HG03060 (cell line): ENCODE measurements around the gene KIF5C.

Experiments used
- ATAC-seq: cut with Tn5 transposase; IDR thresholded peaks from one replicate; pipeline ENCODE4 v1.9.1; 2021; ENCODE audit warnings: low read depth, moderate number of reproducible peaks; ENCODE audit not compliant: unreplicated experiment

KIF5C gene

DNA sequence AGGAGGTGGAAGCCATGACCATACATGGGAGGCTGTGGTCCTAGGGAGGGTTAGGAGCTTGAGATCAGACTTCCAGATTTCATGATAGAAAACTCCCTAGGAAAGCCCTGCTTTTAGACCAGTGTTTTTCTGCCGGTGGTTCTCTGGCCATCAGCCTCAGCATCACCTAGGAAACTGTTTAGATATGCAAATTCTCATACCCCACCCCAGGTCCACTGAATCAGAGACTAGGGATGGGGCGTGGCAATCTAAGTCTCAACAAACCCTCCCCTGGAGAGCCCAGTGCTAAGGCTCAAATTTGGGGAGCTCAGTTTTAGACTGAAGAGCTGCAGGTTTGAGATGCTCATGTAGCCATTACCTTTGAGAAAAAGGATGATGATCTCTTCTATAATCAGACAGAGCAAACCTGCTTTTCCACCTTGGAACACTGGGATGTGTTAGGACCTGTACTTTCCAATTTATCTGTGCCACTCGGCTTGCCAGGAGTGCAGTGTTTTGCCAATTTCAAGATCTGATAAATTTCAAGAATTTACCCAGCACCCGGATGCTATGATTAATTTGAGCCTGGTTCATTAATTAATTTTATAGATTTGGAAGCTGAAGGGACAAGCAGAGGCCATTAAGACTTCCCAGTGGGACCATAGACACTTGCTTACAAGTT, 132.0 kb downstream of the KIF5C start:
- ATAC-seq: no peak

DNA sequence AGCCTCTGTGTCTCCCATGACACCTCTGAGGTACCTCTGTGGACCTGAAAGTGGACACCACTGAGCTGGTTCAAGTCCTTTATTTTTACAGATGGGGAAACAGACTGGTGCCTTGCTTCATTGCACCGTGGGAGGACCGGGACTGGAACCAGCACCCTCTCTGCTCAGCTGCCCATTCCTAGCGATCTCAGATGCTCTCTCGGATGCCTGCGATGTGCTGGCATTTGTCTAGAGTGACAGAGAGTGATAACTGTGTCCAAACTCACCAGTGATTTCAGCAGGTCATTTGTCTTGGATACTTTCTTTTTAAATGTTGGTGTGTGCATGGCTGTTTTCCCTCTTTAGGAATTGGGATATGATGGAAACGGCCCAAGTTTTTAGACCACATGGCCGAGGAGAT, 133.4 kb downstream of the KIF5C start:
- no peak for ATAC-seq

DNA sequence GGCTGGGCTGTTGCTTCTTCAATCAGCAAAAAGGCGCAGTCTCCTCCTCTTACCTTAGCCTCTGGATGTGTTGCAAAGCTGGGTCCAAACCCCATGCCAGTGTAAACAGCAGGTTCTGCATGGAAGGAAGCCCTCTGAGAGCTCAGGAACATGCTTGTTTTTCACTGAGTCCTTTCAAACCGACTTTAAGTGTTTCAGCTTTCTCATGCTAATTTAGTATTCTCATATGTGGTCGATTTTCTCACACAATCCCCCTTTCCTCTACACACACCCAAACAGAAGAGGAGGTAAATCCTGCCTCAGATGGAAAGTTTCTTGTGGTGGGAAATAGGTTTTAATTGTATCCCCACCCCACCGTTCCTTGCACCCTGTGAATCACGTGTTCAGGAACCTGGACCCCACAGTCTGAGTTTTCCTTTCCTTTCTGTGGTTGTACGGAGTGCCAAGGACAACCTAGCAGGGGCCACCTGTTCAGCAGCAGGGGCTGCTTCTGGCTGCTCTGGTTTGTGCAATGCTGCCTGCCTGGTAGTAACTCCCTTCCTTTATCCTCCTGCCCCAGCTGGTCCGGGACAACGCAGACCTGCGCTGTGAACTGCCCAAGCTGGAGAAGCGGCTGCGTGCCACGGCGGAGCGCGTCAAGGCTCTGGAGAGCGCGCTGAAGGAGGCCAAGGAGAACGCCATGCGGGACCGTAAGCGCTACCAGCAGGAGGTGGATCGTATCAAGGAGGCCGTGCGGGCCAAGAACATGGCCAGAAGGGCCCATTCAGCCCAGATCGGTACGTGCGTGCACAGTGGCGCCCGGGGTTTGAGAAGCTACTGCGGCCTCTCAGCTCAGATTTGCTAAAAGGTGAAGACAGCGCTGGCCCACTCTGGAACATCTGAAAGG, 134.8 kb downstream of the KIF5C start:
- ATAC-seq: no peak

DNA sequence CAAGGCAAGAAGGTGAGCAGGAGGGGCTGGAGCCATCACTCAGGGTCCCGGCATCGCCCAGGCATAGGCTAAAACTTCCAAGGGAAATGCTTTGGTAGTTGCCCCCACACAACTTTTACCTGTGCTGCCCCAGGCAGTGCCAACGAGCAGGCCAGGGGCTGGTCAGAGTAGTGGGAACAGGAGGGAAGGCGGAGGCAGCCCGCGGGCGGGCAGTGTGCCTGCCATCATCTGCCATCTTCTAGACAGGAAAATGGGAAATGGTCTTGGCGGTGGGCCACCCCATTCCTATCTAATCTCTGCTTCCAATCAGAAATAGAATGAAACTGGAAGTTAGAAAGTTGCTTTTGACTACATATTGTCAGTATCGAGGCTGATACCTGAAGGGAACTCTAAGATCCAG, 137.5 kb downstream of the KIF5C start:
- no peak for ATAC-seq

DNA sequence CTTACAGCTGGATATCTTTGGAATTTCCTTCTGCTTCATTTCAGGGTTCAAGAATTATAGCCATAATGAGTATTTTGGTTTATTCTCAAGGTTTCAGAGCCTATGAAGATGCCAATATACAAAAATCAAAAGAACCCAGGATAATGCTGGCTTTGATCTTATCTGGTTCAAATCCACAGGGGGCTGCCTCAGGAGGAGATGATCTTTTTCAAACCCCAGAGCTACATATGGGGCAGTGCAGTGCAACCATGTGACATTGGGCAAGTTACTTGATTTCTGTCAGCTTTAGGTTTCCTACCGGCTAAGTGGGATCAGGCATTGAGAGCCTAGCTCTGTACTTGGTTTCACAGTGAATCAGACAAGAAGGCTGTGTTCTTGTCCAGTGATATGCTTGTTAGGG, 140.5 kb downstream of the KIF5C start:
- ATAC-seq: no peak

DNA sequence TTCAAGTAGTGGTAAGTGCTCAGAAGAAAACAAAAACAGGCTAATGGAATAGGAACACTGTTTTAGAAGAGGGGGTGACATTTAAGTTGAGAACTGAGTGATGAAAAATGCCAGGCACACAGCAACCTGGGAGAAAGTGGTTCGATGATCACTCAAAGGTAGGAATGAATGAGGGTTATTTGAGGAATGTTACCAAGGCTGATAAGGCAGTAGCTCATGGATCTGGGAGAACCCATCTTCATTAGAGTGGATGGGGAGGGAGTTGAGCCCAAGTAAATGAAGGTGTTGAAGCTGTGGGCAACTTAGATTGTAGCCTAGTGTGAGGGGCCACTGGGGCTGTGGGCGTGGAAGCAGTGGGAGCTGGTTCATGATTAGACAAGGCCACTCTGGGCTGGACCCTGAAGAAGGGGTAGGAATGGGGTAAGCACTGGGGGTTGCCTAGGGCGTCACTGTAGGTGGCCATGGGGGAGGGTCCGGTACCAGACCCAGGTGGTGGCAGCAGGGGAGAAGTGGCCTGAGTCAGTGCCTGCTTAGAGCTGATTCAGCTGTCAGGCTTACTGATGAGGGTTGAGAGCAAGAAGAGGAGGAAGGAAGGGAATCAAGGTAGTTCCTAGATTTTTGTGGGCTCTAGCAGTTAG, 141.0 kb downstream of the KIF5C start:
- no peak for ATAC-seq

DNA sequence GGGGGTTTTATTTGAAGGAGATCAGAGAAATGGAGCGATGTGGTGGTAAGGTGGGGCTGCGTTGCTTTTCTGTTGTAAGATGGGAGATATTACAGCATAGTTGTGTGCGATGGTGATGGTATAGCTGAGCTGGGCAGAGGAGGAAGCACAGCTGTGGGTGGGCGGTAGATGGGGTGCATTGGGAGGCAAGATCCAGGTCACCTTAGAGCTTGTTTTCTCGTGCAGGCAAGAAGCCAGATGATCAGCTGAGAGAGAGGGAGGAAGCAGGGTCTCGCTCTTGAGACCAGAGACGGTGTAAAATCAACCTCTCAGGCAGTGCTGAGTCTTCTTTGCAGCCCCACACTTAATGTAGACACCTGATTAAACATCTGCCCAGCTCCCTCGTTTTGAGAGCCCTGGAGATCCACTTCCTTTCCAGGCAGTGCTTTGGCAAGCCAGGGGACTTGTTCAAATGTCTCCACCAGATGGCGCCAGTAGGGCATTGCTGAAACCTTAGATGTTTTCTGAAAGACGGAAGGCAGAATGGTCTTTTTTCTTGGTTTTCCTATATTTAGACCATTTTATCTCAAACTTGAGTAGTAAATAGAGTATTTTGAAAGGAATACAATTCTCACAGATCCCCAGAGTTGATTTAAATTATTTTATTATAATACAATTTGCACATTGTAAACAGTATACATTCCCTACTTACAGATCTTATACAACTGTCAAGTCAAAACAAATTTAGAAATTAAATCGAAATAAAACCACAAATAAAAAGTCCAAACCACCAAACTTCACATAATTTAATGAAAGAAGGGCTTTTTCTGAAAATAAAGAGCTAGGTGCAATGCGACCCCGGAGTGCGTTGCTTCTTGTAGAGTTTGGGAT, 142.3 kb downstream of the KIF5C start:
- ATAC-seq: no peak

DNA sequence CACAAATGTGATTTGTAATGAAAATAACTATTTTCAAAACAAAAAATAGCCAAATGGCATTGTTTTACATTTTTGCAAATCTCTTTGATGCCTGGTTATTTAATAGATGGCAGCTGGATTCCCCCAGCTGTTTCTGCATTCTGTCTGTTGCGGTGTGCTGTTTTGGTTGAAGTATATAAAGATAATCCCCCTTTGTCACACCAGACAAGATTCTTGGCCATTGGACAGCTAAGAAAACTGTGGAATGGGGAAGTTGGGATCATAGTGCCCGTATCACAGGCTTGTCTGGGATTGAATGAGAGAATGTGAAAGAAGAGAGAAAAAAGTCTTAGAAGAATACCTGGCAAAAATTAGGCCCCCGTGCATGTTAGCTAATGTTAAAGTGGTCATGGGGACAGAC, 144.0 kb downstream of the KIF5C start:
- ATAC-seq: no peak

DNA sequence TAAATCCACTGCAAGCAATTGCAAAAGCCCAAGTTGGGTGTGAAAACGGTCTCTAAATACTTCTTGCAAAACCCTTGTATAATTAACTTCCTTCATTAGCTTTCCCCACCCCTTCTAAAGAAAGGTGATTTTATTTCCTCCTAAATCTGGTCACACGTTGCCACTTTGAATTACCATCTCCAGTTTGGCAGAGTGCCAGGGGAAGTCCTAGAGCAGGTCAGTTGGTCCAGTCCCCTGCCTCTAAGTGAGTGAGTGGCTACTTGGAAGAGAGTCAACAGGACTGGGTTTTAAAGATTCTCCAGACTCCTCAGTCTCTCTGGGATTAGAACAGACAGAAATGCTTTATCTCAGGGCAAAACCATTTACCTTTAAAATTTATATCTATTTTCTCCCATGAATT, 144.7 kb downstream of the KIF5C start:
- ATAC-seq: no peak

DNA sequence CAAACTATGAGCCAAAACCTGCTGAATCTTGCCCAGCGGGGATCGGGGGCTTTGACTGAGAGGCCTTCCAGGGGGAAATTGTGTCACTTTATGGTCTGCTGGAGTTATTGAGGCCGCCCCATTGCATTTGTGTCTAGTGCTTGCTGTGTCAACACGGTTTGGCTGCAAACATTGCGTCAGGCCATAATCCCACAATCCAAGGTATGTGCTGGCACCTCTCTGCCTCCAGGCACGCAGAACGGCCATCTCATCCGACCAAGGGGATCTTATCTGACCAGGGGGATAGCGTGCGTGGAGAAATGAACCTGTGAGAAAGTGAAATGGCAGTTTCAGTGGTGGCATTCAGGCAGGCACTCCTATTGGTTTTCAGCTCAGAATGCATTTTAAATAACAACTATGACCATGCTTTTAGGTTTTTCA, 145.4 kb downstream of the KIF5C start:
- peak; percentile 31 for ATAC-seq

DNA sequence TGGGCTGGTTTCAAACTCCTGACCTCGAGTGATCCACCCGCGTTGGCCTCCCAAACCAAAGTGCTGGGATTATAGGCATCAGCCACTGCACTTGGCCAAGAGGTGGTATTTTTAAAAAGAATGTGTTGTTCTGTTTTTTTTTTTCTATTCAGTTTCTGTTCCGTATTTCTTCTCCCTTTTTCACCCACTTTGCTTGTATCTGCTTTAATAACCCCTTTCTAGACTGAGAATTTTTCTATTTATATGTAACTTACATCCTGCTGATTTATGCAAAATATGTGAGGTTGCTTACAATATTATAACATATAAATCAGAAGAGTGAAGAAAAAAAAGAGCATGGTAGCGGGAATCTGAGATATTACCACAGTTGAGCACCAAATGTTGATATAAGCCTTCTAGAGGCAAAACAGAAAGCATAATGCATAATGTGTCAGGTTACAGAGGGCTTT, 146.3 kb downstream of the KIF5C start:
- ATAC-seq: peak; percentile 66

DNA sequence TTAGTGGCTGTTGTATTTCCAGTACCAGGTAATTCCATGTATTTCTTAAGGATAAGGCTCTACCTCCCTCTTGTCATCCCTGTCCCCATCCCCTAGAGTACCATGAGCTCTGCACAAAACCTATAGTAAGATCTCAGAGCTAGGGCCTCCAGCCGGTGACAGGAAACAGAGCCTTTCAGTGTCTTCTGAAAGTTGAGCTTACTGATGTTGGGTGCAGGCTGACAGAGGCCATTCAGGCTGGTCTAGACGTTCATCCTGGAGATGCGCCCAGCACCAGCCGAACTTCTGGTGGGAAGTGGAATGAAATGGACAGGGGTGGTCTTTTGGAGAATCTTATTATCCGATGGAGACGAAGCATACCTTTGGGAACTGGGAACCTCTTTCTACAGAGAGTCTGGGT, 146.7 kb downstream of the KIF5C start:
- ATAC-seq: peak; percentile 29

DNA sequence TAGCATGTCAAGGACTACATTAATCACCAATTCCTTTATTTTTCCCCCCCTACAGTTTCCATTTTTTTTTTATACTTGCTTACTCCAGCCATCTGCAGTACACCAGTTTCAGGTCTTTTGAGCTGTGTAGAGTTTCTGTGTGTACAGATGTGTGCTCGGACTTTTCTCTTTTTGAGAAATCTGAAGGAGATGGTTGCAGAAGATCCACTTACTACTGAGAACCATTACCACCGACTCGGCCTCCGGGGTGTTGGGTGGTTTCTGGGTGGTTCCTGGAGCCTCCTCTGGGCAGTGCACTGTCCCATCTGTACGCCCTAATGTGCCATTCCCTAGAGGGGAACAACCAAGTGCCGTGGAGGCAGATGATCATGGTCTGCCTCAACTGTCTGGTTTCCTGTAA, 148.1 kb downstream of the KIF5C start:
- no peak for ATAC-seq

DNA sequence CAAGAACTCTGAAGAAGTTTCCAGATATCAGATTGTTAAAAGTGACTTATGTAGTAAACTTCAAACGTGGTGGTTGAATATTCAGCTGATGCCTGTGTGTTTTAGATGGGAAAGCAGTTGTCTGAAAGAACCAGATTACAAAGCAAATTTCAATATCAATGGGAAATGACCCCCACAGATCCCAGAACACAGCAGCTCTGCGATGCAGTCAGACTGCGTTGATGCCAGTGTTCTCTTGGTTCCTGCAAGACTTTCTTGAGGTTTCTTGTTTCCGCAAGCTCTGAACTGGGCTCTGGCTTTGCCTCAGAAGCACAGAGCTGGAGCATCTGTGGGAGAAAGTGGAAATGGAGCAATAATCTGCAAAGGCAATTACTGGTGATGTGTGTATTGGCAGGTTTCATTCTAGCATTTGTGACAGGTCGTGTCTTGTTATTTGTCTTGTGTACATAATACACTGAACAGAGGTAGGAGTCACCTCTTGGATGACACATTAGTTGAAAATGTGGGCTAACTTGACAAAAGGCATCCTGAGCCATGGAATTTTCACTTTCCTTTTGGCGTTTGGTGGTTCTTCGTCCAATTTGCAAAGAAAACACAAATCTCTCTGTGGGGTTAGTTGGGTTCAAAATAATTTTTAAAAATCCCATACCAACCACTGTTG, 152.7 kb downstream of the KIF5C start:
- no peak for ATAC-seq

DNA sequence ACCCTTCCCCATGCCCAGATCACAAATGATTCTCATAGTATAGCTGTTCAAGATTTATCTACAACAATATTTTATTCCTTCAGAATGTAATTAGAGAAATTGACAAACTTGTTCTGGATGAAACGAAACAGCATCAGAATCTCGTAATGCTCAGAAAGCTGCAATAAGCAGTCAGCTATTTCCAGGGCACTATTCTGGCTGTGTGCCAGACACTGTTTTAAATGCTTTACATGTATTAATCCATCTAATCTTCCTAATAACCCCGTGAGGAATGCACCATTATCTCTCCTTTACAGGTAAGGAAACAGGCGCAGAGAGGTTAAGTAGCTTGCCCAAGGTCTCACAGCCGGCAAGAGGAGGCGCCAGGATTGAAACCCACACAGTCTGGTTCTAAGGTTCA, 153.3 kb downstream of the KIF5C start:
- no peak for ATAC-seq

DNA sequence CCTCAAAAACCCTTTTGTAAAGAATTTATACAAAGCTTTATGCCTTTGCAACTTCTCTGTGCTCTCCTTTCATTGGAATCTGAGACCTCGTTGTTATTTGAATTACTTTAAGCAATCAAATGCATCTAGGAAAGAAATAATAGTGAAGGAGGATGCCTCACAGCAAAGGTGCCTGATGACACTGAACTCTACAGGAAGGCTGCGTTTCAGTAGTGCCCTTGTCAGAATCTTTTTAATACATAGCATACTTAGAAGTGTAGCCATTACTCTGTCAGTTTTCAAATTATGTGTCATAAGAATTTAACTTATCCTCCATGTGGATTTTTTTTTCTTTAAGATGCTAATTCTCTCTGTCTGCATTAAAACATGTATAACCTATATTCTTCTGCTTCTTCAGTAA, 153.9 kb downstream of the KIF5C start:
- ATAC-seq: no peak

DNA sequence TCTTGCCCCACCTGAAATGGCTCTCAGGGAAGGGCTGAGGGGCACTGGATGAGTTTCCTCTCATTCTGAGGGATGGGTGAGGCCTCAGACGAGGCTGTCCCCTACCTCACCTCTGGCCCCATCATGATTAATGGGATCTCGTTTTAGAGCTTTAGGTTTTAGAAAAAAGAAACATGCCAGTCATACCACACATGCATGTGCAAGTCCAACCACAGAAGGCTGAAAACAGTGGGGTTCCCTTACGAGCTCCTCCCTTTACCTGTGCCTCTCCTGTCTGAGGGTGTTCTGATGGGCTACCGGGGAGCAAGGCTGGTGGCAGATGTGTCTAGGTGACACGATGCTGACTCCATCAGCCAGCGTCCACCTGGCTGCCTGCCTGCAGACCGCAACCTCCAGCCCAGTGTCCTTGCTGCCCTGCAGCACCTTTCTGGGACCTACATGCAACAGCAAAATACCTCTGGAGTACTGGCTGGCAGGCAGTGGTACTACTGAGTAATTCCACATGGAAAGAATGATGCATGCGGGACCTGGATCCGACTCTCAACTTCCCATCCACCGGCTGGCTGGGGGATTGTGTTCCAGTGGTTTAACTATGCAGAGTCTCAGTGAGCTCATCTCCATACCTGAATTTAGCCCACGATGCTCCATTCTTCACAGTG, 154.4 kb downstream of the KIF5C start:
- ATAC-seq: no peak

DNA sequence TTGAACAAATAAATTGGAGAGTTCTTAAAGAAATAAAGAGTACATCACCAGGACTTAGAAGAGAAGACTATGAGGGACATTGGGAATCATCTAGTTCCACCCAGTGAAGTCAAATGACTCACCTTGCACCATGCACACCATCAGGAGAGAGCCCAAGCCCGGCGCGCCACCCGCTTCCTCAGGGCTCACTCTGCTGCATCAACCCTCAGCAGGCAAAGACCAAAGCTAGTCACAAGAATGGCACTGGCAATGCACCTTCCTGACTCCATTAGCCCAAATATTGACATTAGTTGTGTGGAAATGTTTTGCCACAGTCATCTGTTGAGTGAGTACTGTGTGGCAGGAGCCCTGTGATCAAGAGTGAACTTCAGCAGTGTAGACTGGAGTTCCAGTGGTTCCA, 156.4 kb downstream of the KIF5C start:
- no peak for ATAC-seq

DNA sequence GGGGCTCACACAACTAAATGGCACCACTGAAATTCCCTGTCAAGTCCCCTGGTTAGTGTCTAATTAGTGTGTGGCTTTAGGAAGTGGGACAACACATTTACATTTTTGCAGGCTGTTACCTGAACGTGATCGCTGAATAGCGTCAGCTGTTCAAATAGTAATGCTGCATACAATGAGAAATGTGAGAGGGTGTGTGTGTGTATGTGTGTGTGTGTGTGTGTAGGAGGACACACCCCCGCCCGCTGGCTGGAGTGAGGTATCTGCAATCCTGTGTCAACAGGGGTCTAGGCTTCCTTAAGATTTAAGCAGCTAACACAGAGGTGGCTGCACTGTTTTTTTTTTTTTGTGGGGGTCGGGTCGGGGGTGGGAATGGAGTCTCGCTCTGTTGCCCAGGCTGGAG, 158.7 kb downstream of the KIF5C start:
- ATAC-seq: no peak

DNA sequence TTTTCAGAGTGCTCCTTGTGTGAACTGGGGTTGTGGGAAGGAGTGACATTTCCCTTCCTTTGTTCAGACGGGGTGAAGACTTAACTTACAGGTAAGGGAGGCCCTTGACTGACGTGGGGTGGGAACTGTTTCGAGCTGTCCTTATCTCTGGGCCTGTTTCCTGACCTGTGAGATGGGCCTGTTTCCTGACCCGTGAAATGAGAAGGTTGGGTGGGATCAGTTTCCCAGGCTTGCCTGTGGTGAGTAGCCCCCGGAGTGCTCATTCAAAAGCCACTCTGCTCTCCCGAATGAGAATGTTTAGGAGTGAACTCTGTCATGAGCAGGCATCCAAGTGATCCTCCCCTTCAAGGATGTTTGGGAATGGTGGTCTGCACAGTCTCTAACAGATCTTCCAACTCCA, 159.4 kb downstream of the KIF5C start:
- ATAC-seq: no peak
